HG02678 (cell line): ENCODE measurements around the gene COL6A1.
"Not testable (repeated sequence)": the region's sequence is repeated elsewhere in the genome, so short reads cannot be mapped to it uniquely, and the experiment has no call there.

Source experiments
- ATAC-seq: cut with Tn5 transposase; IDR thresholded peaks from one replicate; pipeline ENCODE4 v1.9.1; 2021; ENCODE audit warnings: mild to moderate bottlenecking, moderate library complexity; ENCODE audit not compliant: unreplicated experiment

The COL6A1 gene

DNA sequence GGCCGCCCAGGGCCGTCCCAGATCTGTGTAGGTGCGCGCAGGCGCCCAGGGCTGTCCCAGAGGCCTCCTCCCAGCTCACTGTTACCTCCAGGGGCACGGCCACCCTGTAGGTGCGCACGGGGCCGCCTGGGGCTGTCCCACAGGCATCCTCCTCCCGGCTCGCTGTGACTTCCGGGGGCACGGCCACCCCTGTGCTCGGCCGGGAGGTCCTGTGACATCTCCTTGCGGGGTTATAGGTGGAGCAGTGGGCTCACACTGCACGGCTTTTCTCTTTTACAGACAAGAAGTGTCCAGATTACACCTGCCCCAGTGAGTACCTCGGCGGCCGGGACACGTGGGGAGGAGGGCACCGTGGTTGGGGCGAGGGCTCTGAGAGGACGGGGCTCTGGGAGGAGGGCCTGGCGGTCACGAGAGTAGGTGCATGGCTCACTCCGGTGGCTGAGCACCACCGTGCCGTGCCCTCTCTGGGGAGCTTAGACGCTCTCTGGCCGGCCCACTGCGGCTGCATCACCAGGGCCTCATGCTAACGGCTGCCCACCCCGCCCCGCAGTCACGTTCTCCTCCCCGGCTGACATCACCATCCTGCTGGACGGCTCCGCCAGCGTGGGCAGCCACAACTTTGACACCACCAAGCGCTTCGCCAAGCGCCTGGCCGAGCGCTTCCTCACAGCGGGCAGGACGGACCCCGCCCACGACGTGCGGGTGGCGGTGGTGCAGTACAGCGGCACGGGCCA is 21.4 kb downstream of the COL6A1 start:
- no peak for ATAC-seq

DNA sequence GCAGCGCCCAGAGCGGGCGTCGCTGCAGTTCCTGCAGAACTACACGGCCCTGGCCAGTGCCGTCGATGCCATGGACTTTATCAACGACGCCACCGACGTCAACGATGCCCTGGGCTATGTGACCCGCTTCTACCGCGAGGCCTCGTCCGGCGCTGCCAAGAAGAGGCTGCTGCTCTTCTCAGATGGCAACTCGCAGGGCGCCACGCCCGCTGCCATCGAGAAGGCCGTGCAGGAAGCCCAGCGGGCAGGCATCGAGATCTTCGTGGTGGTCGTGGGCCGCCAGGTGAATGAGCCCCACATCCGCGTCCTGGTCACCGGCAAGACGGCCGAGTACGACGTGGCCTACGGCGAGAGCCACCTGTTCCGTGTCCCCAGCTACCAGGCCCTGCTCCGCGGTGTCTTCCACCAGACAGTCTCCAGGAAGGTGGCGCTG is 22.0 kb downstream of the COL6A1 start:
- ATAC-seq: no peak

DNA sequence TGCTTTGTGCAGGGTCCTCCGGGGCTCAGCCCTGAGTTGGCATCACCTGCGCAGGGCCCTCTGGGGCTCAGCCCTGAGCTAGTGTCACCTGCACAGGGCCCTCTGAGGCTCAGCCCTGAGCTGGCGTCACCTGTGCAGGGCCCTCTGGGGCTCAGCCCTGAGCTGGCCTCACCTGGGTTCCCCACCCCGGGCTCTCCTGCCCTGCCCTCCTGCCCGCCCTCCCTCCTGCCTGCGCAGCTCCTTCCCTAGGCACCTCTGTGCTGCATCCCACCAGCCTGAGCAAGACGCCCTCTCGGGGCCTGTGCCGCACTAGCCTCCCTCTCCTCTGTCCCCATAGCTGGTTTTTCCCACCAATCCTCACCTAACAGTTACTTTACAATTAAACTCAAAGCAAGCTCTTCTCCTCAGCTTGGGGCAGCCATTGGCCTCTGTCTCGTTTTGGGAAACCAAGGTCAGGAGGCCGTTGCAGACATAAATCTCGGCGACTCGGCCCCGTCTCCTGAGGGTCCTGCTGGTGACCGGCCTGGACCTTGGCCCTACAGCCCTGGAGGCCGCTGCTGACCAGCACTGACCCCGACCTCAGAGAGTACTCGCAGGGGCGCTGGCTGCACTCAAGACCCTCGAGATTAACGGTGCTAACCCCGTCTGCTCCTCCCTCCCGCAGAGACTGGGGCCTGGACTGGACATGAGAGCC is 22.7 kb downstream of the COL6A1 start:
- no peak for ATAC-seq

DNA sequence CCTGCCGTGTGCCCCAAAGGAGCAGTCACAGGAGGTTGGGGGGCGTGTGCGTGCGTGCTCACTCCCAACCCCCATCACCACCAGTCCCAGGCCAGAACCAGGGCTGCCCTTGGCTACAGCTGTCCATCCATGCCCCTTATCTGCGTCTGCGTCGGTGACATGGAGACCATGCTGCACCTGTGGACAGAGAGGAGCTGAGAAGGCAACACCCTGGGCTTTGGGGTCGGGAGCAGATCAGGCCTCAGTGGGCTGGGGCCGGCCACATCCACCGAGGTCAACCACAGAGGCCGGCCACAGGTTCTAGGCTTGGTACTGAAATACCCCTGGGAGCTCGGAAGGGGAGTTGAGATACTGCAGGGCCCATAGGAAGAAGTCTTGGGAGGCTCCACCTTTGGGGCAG is 23.5 kb downstream of the COL6A1 start:
- ATAC-seq: no peak

DNA sequence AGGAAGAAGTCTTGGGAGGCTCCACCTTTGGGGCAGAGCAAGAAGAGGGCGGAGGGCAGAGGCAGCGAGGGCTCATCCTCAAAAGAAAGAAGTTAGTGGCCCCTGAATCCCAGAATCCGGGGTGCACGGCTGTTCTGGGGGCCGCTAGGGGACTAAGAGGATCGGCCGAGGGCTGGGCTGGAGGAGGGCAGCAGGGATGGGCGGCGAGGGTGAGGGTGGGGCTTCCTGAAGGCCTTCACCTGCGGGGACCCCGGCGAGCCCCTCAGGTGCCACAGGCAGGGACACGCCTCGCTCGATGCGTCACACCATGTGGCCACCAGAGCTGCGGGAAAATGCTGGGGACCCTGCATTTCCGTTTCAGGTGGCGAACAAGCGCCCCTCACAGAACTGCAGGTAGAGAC is 23.9 kb downstream of the COL6A1 start:
- no peak for ATAC-seq

DNA sequence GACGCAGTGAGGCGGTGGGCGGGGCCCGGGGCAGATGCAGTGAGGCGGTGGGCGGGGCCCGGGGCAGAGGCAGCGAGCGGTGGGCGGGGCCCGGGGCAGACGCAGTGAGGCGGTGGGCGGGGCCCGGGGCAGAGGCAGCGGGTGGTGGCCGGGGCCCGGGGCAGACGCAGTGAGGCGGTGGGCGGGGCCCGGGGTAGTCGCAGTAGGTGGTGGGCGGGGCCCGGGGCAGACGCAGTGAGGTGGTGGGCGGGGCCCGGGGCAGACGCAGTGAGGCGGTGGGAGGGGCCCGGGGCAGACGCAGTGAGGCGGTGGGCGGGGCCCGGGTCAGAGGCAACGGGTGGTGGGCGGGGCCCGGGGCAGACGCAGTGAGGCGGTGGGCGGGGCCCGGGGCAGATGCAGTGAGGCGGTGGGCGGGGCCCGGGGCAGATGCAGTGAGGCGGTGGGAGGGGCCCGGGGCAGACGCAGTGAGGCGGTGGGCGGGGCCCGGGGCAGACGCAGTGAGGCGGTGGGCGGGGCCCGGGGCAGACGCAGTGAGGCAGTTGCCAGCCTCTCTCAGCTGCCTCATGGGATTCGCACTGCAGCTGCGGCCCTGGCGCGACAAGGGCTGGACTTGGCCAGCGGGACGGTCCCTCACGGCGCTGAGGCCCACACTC is 24.4 kb downstream of the COL6A1 start:
- ATAC-seq: not testable (repeated sequence)

DNA sequence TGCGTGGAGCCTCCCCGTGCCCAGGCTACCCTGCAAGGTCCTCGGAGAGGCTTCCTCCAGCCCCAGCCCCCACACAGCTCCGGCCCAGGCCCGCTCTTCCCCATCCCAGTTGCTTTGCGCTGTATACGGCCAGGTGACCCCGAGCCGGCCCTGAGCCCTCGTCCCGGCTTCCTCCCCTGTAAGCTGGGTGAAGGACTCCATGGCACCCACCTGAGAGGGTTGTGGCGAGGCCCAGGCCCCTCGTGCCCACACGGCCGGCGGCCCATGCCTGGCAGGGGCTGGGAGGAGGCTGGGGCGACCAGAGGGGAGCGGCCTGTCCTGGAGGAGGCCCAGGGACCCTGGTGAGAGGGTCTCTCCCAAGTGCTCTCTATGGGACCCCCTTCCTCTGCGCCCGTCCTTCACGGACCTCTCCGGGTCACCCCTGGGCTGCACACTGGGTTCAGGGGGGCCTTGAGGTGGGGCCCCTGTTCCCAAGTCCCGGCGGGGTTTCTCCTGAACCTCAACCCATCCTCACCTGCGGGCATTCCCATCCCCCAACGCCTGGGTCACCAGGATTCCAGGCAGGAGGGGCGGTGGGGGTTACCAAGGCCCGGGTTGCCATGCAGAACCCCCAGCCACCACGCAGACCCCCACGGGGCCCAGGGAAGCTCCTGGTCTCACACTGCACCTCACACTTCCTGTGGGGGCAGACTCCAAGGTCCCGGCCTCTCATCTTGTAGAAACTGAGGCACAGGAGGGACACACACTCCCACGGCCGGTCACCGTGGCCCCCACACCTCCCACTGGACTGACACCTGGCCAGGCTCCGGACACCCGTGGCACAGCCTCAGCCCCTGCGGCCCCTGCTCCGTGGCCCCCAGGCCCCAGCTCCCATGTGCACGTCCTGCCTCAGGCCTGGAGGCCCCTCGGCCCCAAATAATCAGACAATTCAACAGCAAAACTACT is 25.2 kb downstream of the COL6A1 start:
- ATAC-seq: no peak

DNA sequence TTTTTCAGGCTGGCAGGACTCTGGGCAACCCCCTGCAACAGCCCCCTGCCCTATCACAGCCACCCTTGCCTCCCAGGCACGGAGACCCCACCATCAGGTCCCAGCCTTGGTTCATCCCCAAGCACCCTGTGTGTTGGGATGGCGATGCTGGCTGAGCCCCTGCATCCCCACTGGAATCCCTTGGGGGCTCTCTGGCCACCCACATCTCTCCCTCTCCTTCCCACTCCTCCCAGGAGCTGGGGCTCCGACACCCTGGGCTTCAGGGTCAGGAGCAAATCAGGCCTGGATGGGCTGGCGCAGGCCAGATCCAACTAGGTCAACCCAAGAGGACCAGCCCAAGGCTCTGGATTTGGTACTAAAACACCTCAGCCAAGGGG is 25.9 kb downstream of the COL6A1 start:
- no peak for ATAC-seq

DNA sequence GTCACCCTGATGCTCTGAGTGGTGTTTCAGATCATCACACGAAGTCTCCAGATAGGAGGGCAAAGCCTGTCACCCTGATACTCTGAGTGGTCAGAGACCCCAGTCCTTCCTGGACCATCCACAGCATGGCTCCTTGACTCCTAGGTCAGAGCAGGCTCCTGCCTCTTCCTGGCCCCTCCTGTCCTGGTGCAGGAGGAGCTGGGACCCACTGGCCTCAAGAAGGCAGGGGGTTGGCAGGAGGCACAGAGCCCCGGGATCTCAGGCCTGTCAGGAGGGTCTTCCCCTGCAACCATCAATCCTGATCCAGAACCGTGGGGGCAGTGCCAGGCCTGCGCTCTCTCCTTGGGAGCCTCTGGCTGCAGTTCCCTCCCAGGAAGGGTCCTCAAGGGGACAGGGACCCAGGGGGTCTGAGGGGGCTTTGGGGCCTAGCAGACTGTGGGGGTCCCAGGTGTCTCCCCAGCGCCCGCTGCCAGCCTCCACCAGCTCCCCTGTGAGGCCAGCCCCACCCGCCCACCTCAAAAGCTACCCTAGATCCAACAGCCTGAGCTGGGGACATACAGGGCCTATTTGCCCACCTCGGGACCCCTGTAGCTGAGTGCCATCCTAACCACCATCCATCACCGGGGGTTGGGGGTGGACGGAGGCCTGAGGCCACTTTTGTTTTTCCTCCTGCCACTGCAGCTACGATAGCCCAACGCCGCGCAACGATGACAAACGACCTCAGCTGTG is 27.5 kb downstream of the COL6A1 start:
- no peak for ATAC-seq

DNA sequence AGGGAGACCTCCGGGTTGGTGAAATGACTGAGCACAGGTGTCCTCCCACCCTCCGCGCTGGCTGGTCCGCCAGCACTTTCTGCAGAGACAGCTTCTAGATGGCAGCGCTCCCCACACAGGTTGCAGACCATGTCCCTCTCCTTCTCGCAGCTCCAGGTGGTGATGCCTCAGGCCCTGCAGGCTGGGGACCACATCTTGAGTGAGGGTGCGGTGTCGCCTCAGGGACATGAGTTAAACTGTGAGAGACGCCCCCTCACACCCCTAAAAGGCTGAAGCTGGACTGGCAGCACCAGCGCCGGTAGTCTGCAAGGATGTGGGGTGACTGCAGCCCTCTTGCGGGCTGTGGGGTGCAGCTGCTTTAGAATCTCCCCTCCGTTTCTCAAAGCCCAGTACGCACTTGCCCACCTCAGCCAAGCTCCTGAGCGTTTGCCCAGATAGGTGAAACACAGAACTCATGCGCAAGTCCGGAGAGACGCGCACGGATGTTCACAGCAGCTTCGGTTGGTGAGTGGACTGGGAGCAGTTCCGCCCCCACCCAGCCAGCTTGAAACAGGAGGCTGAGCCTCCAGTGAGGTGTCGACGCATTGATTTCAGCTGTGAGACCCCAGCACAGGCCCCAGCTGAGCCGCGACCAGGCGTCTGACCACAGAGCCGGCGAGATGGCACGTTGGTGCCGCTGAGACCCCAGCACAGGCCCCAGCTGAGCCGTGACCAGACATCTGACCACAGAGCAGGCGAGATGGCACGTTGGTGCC is 28.6 kb downstream of the COL6A1 start:
- no peak for ATAC-seq

DNA sequence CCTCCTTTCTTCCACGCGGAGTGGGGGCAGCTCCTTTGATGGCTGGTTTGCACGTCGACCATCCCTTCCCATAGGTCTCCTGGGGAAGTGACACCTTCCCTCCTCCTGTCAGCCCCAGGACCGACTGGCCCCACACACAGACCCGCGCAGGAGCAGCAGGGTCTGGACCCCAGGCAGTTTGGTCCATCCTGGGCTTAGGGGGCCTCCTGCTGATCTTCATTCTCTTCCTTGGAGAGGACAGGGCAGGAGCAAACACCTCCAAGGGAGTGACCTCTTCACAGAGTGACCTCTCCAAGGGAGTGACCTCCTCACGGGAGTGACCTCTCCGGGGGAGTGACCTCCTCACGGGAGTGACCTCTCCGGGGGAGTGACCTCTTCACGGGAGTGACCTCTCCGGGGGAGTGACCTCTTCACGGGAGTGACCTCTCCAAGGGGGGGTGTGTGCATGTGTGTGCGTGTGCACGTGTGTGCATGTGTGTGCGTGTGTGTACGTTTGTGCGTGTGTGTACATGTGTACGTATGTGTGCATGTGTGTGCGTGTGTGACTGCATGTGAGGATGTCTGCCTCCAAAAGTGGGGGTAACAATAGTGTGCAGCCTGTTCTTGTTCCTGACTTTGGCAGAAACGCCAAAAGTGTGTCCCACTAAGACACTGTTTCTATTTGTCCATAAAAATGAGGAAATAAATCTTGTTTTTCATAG is 29.8 kb downstream of the COL6A1 start:
- ATAC-seq: no peak

DNA sequence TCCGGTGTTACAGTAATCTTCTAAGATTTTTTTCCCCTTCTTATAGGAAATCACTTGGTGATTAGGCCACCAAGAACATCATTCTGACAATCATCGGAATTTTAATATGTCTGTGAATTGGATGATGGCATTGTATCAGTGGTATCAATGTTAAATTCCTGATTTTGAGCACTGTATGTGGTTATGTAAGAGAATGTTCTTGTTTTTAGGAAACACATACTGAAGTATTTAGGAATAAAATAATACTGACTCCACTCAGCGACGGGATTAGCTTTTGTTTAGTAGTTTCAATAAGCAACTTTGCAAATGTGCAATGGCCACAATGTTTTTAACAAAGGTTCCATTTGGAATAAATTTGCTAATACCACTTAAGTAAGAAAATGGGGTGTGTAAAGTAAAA is 30.6 kb downstream of the COL6A1 start:
- no peak for ATAC-seq

DNA sequence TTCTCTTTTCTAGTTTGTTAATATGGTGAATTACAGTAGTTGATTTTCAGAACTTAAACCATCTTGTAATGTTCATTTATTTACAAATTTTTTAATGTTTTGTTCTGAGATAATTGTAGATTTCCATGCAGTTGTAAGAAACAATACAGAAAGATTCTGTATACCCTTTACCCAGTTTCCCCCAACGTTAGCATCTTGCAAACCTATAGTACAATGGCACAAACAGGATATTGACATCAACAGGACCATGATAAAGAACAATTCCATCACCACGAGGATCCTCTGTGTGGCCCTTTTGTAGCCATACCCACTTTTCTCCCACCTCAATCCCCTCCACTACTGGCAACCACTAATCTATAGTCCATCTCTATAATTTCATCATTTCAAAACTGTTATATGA is 33.3 kb downstream of the COL6A1 start:
- no peak for ATAC-seq

DNA sequence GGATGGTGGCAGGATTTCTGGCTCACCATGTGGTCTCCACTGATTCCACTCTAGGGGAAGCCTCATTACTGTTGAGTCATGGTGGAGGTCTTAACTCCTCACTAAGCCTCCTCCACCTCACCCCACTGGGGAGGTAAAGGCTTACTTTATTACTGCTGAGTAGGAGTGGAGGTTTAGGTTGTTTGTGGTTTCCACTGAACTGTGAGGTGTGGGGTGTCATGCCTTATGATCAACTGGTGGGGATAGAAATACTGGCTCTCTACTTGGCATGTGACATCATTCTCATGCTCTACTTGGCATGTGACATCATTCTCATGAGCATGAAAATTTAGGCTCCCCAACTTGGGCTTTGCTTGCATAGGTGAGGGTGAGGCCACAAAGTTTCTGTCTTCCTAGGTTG is 35.6 kb downstream of the COL6A1 start:
- ATAC-seq: no peak

DNA sequence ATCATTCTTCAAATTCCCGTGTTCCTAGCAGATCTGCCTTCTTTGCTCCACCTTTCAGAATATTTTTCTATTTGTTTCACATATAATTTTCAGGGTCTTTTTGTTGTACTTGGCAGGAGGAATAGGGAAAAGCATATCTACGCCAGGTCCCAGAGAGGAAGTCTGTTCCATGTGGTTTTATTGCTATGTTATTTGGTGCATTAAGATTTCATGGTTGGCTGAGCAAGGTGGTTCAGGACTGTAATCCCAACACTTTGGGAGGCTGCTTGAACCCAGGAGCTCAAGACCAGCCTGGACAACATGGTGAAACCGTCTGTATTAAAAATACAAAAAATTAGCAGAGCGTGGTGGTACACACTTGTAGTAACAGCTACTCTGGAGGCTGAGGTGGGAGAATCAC is 36.1 kb downstream of the COL6A1 start:
- no peak for ATAC-seq

DNA sequence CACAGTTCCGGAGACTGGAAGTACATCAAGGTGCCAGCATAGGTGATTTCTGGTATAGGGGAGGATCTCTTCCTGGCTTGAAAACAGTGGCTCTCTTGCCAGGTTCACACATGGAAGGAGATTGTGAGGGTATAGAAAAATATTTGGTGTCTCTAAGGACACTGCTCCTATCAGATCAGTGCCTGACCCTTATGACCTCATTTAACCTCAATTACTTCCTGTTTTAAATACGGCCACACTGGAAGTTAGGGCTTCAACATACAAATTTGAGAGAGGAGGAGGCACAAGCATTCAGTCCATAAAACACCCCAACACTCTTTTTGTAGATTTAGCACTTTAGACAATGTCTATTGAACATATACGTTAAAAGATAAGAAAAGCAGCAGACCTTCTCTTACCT is 37.0 kb downstream of the COL6A1 start:
- ATAC-seq: no peak

DNA sequence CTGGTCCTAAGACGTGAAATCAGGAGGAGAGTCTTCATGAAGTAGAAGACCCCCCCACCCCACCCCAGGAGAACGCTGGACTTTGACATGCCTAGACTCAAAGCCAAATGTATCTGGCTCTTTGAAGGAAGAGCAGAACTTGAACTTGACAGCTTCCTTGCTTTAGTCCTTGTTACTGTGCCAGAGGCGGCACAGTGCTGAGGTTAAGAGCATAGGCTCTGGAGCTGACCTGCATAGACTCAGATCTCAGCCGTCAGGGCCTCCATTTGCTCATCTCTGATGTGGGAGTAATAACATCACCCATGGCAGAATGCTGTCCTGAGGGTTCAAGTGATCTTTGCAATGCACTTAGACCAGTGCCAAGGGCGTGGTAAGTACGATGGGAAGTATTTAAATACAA is 39.0 kb downstream of the COL6A1 start:
- ATAC-seq: no peak

DNA sequence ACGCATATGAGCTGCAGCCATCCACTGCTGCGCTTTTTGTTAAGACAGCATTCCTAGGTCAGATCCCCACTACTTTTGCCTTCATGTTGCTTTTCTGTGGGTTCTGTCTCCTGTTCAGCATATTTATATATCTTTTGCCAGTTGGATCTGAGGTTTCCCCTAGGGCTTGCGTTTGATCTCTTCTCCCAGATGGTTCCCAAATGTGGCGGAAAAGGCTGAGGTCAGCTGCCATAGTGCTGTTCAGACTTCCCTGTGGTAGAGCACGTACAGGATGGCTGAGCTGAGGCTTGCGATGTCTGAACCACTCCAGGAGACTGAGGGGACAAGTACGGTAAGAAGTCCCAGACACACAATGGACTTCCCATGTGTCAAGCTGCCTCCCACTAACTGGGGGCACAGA is 39.8 kb downstream of the COL6A1 start:
- ATAC-seq: no peak

DNA sequence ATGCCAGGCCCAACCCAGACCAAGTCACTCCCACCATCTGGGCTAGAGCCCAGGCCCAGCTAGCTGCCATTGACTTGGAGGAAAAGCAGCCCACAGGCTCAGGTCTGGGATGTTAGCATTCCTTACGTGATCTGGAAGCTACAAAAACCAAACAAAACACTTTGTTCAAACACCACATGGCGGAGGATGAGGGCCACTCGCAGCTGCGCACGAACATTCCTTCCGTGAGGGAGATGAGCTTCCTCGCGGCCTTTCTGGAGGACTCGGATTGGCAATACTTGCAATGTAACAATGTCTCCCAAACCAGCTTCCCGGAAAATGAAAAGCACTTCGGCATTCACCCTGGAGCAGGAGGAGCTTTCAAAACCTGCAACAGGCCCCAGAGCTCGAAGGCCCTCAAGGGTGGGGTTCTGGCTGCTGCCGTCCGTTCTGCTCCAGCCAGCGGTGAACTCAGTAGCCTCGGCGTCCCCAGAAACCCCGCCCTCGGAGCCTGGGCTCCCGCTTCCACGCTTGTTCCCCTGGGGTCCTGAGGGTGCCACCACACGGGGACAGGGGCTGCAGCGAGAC is 40.5 kb downstream of the COL6A1 start:
- no peak for ATAC-seq
